ENCODE results near the gene PRR35. TPM values are rescaled to one million over a fixed set of nuclear protein-coding genes. Genes with fewer than 3 reads are reported as not detected.

Gene PRR35
- total RNA-seq, 1 donor from 2014 or later: 0.12 TPM

DNA sequence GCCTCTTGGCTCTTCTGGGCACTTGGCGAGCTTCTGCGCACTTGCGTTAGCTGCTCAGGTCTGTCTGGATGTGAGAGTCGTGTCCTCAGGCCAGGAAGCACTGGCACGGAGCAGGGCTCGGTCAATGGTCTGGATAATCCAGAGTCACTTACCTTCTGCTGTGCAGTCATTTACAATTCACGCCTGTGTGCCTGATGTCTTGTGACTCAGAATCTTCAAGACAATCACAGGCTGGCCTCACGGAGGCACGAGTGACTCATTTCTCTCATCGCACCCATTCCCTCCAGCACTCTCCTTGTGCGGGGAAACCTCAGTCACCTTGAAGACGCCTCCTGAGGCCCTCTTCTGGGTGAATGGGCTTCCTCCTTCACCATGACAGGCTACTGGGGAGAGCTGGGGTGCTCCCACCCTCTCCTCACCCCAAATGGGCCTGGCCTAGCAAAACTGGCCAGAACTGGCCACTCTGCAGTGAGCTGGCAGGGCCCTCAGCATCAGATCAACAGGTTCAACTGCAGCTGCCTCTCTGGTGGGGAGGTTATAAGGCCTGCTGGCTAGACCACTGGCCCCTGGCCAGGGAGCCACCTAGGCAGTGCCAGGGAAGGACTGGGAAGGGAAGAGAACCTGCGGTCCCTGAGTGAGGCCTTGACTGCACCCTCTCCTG lies 34.5 kb upstream of the PRR35 start:
- Mint-ChIP-seq H3K4me3 (peak overlapping the region; percentile 80), H3K27me3 (no peaks in the 10 kb centered on the region), H3K4me1 (ENCODE audit: unreplicated experiment) (peaks cover 4% of the 10 kb centered on the region), H3K9me3 (no peaks in the 10 kb centered on the region), H3K27ac (peak overlapping the region; percentile 95), H3K36me3 (no peaks in the 10 kb centered on the region)
- no peak for DNase-seq (ENCODE audit: extremely low spot score, unreplicated experiment)
- no peak for TF ChIP-seq CTCF (conservative IDR thresholded peaks at IDR 0.05)

- Mint-ChIP-seq H3K27ac (peak overlapping the region; percentile 95), H3K9me3 (no peaks in the 10 kb centered on the region), H3K4me3 (peak overlapping the region; percentile 95), H3K4me1 (ENCODE audit: unreplicated experiment) (peaks cover 4% of the 10 kb centered on the region), H3K36me3 (no peaks in the 10 kb centered on the region), H3K27me3 (no peaks in the 10 kb centered on the region)
- TF ChIP-seq CTCF (conservative IDR thresholded peaks at IDR 0.05): no peak
- no peak for DNase-seq (ENCODE audit: extremely low spot score, unreplicated experiment)
These were observed 33.8 kb upstream of the PRR35 start for GRCh38 chr16:526181-527014.

- Mint-ChIP-seq H3K9me3 (no peaks in the 10 kb centered on the region), H3K36me3 (no peaks in the 10 kb centered on the region), H3K27me3 (no peaks in the 10 kb centered on the region), H3K4me3 (peak within 1 kb of the TSS; percentile 95), H3K4me1 (ENCODE audit: unreplicated experiment) (peaks cover 4% of the 10 kb centered on the region), H3K27ac (peak within 1 kb of the TSS; percentile 95)
- peak; percentile 93 for DNase-seq (ENCODE audit: extremely low spot score, unreplicated experiment)
- peak; percentile 70 for TF ChIP-seq CTCF (conservative IDR thresholded peaks at IDR 0.05)
These were observed 32.9 kb upstream of the PRR35 start, which contains the start of gene CAPN15 for GRCh38 chr16:527015-527903. Gene CAPN15 (plus strand): TSS chr16:527712. CDS start chr16:546839, 19,127 bp downstream.

- no peak for TF ChIP-seq CTCF (conservative IDR thresholded peaks at IDR 0.05)
- H3K27ac Mint-ChIP-seq: peak overlapping the region; percentile 90
- H3K27me3 Mint-ChIP-seq: no peaks in the 10 kb centered on the region
- H3K4me1 Mint-ChIP-seq (ENCODE audit: unreplicated experiment): peaks cover 4% of the 10 kb centered on the region
- no peaks in the 10 kb centered on the region for H3K36me3 Mint-ChIP-seq
- DNase-seq (ENCODE audit: extremely low spot score, unreplicated experiment): no peak
- peak overlapping the region; percentile 90 for H3K4me3 Mint-ChIP-seq
- H3K9me3 Mint-ChIP-seq: no peaks in the 10 kb centered on the region
These were observed 31.8 kb upstream of the PRR35 start for GRCh38 chr16:528111-529011.
